NT2/D1 (cell line): ENCODE data around the gene CXCL14.

ENCODE experiments used
- DNase-seq: peaks from one replicate; pipeline ENCODE4 v3.0.0-alpha.2; 2011; ENCODE audit warnings: low read depth, low spot score
- H3K27me3 ChIP-seq: 2 replicates; pipeline ENCODE4 v1.6.0; 2011; ENCODE audit warnings: mild to moderate bottlenecking; ENCODE audit not compliant: insufficient read length, insufficient read depth
- H3K36me3 ChIP-seq: 2 replicates; pipeline ENCODE4 v1.6.1; 2011; ENCODE audit warnings: mild to moderate bottlenecking, low read length, mixed read lengths; ENCODE audit not compliant: insufficient read depth, insufficient read length
- H3K4me1 ChIP-seq: 2 replicates; pipeline ENCODE4 v1.5.1; 2011; ENCODE audit not compliant: insufficient read depth, insufficient read length
- H3K4me3 ChIP-seq: 2 replicates; pipeline ENCODE4 v1.5.1; 2011; ENCODE audit warnings: low read depth; ENCODE audit not compliant: insufficient read length
- H3K9ac ChIP-seq: 2 replicates; pipeline ENCODE4 v1.6.0; 2011; ENCODE audit warnings: low read depth; ENCODE audit not compliant: insufficient read length
- H3K9me3 ChIP-seq: 2 replicates; pipeline ENCODE4 v1.5.1; 2011; ENCODE audit warnings: mild to moderate bottlenecking, low read length; ENCODE audit not compliant: insufficient read depth
- SUZ12 ChIP-seq: IDR thresholded peaks from 2 replicates; pipeline ENCODE4 v1.6.1; 2011; ENCODE audit not compliant: insufficient read length, insufficient read depth; ENCODE audit errors: extremely low read depth
- YY1 ChIP-seq: IDR thresholded peaks from 2 replicates; pipeline ENCODE4 v1.6.1; 2011; ENCODE audit not compliant: insufficient read length, insufficient read depth
- ZNF274 ChIP-seq: IDR thresholded peaks from 2 replicates; pipeline ENCODE4 v1.6.1; 2011; ENCODE audit warnings: mild to moderate bottlenecking, low read depth, low read length

Gene CXCL14

GRCh38 chr5:135539430-135540005 lies 39.3 kb downstream of the CXCL14 start:
- Histone ChIP-seq H3K9ac (no peak overlapping the region), H3K27me3 (peaks cover 100% of the 10 kb centered on the region), H3K36me3 (no peaks in the 10 kb centered on the region), H3K4me3 (no peak overlapping the region), H3K9me3 (peaks cover 18% of the 10 kb centered on the region; the same call in 1 of the 2 replicates), H3K4me1 (no peaks in the 10 kb centered on the region)
- DNase-seq = no peak
- TF ChIP-seq YY1 (no peak), SUZ12 (no peak), ZNF274 (no peak)

GRCh38 chr5:135538261-135538660 lies 40.5 kb downstream of the CXCL14 start:
- Histone ChIP-seq H3K9me3 (peaks cover 18% of the 10 kb centered on the region; the same call in 1 of the 2 replicates), H3K27me3 (peaks cover 100% of the 10 kb centered on the region), H3K4me1 (peaks cover 3% of the 10 kb centered on the region), H3K4me3 (no peak overlapping the region), H3K9ac (no peak overlapping the region), H3K36me3 (no peaks in the 10 kb centered on the region)
- TF ChIP-seq SUZ12 = no peak
- no peak for TF ChIP-seq YY1
- no peak for TF ChIP-seq ZNF274
- DNase-seq = no peak

GRCh38 chr5:135537745-135538144 lies 41.0 kb downstream of the CXCL14 start:
- Histone ChIP-seq H3K36me3 (no peaks in the 10 kb centered on the region), H3K4me1 (peaks cover 3% of the 10 kb centered on the region), H3K9me3 (peaks cover 18% of the 10 kb centered on the region; the same call in 1 of the 2 replicates), H3K9ac (no peak overlapping the region), H3K27me3 (peaks cover 100% of the 10 kb centered on the region), H3K4me3 (no peak overlapping the region)
- no peak for DNase-seq
- TF ChIP-seq SUZ12 (no peak), ZNF274 (no peak), YY1 (no peak)

GRCh38 chr5:135537271-135537670 lies 41.5 kb downstream of the CXCL14 start:
- H3K4me3 ChIP-seq = no peak overlapping the region
- peaks cover 3% of the 10 kb centered on the region for H3K4me1 ChIP-seq
- H3K27me3 ChIP-seq = peaks cover 100% of the 10 kb centered on the region
- no peak for DNase-seq
- no peak for TF ChIP-seq SUZ12
- no peak for TF ChIP-seq ZNF274
- no peak for TF ChIP-seq YY1
- H3K9me3 ChIP-seq = peaks cover 18% of the 10 kb centered on the region; the same call in 1 of the 2 replicates
- H3K36me3 ChIP-seq = no peaks in the 10 kb centered on the region
- no peak overlapping the region for H3K9ac ChIP-seq

GRCh38 chr5:135535820-135536801 lies 42.7 kb downstream of the CXCL14 start, which contains the start of gene NEUROG1:
Gene NEUROG1 (minus strand): TSS chr5:135535964. CDS start chr5:135535690, 274 bp downstream.
- TF ChIP-seq SUZ12 (no peak), ZNF274 (no peak), YY1 (no peak)
- H3K9ac ChIP-seq = peak within 1 kb of the TSS; percentile 32
- no peaks in the 10 kb centered on the region for H3K36me3 ChIP-seq
- H3K4me3 ChIP-seq = peak within 1 kb of the TSS; percentile 9
- peaks cover 99% of the 10 kb centered on the region for H3K27me3 ChIP-seq
- H3K4me1 ChIP-seq = peaks cover 3% of the 10 kb centered on the region
- no peak for DNase-seq
- peaks cover 18% of the 10 kb centered on the region; the same call in 1 of the 2 replicates for H3K9me3 ChIP-seq

- H3K4me3 ChIP-seq = peak overlapping the region; percentile 9
- DNase-seq = no peak
These were observed 43.4 kb downstream of the CXCL14 start for GRCh38 chr5:135535420-135535819.

More at GRCh38 chr5:135535420-135535819, 43.4 kb downstream of the CXCL14 start:
- Histone ChIP-seq H3K9ac (peak overlapping the region; percentile 32), H3K27me3 (peaks cover 99% of the 10 kb centered on the region), H3K36me3 (no peaks in the 10 kb centered on the region), H3K4me1 (peaks cover 3% of the 10 kb centered on the region), H3K9me3 (peaks cover 18% of the 10 kb centered on the region; the same call in 1 of the 2 replicates)
- TF ChIP-seq ZNF274 (no peak), SUZ12 (no peak), YY1 (no peak)
